GM19238 (cell line): ENCODE measurements around the gene WDR77.

ENCODE experiments used
- DNase-seq: peaks from one replicate; pipeline ENCODE4 v3.0.0; 2011; ENCODE audit warnings: low spot score; ENCODE audit not compliant: insufficient read length

Gene WDR77

DNA sequence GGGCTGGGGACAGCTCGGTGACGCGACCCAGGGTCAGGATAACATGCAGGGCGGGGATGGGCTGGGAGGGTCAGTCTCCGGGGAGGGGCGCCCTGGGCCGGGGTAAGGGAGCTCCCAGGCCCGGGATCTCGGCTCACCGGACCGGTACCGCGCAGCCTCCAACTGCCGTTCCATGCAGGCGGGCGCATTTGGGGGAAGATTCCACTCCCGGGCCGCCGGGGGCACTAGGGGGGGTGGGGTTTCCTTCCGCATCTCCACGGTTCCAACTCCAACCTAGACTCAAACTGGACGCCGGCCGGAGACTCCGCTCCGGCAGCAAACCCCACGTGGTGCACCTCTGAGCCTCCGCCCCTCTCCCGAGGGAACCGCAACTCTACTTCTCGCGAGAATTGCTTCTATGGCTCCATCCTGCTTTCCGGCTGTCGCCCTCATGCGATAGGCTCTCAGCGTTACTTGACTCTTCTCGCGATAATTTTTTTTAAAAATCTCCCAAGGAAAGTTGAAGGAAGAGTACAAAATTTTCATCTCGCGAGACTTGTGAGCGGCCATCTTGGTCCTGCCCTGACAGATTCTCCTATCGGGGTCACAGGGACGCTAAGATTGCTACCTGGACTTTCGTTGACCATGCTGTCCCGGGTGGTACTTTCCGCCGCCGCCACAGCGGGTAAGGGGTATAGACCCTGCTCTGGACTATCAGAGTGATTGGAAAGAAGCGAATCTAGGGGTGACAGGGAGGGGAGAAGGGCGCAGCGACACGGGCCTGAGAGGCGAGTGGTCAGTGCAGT is at the start of gene WDR77, which contains the start of gene ATP5PB:
Gene WDR77 (minus strand): TSS at position 339 of the 785 bp plus-strand sequence. CDS start 87 bp downstream, at position 252.
Gene ATP5PB (plus strand): TSS at position 547 of the 785 bp plus-strand sequence. CDS start 78 bp downstream, at position 625.
- DNase-seq = peak; percentile 93

DNA sequence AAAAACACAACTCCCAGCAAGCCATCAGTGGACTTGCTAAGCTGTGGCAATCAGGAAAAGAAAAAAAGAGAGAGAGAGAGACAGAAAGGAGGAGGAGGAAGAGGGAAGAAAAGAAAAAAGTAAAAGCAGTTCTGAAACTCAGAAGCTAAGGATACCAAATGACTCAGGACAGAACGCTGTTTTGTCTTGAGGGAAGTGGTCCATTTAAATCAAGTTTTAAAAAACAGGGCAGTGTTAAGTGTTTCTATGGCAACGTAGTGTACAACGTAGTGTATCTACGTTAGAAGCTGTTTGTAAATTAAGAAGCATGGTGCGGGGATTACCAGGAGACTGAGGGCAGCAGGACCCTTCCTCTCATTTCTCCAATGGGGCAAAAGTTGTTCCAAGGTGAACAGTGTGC is 48.5 kb upstream of the WDR77 start:
- no peak for DNase-seq

DNA sequence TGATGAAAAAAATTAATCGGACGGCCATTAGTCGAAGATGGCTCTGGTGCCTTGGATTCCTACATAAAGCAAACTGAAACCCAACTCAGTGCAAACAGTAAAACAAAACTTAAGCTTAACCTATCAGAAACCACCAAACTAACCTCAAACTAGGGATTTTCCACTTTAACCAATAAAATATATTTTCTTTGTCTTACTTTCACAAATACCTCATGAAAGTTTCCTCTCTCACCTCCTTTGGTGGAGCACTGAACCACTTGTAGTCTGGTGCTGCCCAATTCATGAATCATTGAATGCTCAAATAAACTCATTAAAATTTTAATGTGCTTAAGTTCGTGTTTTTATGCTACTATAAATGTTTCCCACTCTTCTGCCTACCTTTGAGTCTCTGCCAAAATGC is 47.3 kb upstream of the WDR77 start:
- DNase-seq = no peak

DNA sequence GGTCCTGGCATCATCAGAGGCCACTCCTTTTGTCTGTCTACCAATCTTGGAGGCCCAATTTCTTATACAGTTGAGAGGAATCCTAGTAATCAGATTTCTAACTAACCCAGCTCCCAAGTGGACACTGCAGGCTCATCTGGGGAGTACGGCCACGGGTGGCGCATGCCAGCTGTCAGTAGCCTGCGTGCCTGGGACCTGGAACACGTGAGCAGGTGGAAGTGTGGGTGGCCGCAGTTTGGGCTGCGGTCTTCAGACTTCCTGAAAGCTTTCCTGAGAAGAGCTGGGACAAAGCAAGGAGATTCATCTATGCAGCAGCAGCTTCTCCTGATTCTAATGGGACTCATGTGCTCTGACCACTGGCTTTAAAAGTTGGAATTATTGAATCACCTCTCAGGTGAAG is 42.0 kb upstream of the WDR77 start:
- no peak for DNase-seq

DNA sequence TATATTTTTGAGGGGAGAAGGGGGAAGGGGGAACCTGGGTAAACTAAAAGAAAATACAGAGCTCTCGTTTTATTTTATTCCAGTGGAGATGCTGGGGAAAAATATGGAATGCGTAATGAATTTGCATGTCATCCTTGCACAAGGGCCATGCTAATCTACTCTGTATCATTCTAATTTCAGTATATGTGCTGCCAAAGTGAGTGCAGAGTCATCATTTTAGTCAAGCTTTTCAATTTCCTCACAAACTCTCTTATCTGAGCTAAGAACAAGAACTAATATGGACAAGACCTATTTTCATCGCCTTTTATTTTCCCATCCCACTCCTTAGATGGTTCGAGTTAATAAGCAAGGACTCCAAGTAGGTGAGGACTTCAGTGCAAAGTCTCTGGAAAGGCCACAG is 41.2 kb upstream of the WDR77 start:
- no peak for DNase-seq

DNA sequence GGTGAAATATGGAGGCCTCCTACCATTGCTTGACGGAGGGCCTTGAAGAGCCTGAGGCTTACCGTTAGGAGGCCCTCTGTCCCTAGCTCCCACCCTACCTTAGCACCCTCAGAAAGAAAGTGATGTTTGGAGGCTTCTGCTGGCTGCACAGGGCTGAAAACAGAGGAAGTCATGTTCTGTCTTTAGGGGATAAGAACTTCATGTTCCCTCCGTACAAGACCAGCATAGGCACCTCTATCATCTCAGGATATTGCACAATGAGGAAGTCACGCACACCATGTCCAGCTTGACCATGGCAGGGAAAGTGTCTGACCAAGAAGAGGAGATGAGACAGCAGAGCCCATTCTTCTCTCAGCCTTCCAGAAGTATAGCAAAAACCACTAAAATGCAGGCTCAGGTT is 40.5 kb upstream of the WDR77 start:
- DNase-seq = no peak

DNA sequence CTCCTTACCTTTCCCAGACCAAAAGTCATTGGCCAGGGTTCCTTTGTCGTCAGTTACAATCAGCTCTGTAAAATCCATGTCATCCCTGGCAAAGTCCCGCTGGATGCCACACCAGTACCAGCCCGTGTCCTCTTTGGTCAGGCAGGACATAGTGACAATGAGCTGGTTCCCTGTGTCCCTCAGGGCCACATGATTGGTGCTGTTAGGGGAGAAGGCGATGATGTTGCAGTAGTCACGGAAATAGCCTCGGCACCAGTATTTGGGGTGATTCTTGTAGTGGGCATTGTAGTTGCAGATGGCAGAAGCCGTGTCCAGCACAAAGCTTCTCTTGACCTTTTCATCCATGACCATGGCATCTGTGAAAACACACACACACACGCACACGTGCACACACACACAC is 39.6 kb upstream of the WDR77 start:
- DNase-seq = no peak

DNA sequence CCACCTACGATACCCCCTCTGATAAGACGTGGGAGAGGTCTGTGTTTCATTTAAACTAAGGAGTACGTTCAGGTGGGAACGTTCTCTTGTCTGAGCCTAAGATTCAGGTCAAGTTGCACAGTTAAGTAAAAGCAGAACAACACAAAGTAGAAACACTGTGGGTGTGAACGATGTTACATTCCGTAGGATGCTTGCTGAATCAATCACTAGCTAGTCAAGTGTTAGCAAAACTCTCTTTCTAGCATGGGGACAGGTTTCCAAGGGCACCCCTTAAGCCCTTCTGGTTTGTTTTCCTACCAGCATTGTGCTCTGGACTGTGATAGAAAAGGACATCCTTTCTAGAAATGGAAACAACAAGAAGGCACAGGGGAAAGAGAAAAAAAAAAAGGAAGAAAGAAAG is 38.1 kb upstream of the WDR77 start:
- no peak for DNase-seq

DNA sequence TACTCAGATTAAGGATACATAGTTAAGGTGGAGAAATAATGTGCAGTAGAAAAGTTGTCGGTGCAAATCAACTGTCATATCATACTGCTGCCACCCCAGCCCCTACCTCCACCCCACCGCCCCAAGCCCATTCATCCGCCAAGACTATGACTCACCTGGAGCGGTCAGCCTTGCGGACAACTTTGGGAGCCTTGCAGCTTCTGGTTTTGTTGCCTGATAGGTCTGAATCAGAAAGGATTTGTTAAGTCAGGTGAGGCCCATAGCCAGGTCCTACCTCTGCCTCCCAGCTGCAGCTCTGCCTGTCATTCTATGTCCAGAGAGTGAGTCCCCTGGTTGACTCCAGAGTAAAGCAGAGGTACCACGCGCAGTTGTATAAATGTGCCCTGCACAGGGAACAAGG is 37.4 kb upstream of the WDR77 start:
- no peak for DNase-seq

DNA sequence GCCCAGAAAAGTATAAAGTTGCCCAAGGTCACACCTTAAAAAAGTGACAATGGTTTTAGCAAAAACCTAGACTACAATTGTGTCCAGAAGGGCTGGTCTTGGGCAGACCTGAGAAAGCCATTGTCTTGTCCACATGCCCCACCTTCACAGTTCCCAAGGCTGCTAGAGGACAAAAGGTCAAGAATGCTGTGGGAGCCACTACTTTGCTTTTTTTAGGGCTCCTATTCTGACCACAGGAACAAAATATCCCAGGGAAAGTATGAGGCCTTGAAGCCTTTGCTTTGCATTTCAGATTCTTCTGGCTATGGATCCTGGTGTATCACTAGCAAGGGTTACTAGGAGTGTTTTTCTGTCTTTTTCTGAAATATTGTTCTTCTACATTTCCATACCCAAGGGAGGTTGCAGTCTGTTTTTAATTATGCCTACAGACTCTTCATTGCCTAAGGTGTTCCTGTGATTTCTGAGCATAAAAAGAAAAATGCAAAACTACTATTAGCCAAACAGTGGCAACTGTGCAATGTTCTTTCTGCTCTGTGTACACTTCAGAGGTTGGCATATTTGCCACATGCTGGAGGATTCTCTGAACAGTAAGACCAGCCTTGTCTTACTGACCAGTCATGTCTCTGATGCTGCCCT is 35.5 kb upstream of the WDR77 start:
- DNase-seq = no peak

DNA sequence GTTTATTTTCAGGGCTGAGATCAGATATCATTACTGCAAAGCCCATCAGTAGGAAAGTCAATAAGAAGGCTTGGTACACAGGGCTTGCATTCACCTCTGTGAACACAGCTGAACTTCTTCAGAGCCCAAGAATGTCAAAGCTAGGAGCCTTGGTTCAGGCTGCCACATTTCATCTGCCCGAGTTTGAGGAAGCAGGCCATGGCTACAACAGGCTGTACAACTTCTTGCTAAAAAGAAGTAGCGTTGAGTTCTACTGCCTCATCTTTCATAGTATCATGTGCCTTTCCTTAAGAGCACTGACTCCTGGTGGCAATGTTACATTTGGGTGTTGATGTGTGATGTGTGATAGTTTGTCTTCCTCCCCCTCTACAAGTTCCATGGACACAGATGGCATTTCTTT is 34.8 kb upstream of the WDR77 start:
- DNase-seq = no peak

DNA sequence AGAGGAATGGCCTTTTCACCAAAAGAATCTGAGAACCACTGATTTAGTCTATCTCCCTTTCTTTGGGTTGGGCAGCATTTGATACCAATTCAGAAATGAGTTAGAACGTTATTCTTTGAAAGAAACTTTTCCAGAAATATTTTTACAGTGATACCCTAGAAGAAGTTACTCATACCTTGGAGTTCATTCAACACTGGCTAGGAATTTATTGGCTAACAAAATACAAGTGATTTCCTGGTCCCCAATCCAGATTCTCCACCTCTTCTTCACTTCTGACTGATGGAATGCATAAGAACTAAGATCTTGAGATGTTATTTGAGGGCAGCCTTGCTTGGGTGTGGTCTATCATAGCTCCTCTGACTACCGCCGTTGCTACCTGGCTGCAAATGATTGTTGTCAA is 34.1 kb upstream of the WDR77 start:
- no peak for DNase-seq

DNA sequence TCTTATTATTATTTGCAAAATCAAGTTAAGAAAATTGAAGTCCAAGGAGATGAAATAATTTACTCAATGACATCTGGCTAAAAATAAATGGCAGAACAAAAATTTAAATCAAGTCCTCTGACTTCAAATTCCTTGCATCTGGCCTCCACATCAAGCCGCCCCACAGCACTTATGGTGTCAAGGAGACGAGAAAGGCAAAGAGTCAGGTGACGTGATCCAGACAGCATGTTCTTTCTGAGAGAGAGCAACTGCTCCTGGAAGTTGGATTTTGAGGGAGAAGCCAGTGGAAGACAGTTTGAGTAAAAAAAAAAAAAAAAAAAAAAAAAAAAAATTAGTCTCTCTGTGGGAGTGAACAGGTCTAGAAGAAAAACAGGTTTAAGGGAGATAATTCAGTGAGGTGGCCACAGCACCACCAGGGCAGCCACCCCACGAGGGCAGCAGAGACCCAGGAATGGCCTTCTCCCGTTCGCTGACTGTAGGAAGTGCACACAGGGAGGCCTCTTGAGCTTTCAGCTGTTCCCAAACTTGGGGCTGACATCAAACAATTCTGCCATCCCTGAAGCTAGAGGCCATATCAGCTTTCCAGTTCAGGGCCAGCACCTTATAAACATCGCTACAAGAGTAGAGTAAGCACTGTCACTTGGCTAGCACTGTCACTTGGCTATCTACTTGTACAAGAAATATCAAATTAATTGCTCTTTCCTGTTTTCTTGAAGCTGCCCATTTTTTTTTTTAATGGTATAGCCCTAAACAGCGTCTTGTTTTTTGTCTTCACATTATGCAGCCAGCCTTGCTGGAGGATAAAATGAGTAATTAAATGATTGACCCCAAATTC is 32.5 kb upstream of the WDR77 start:
- peak; percentile 56 for DNase-seq

DNA sequence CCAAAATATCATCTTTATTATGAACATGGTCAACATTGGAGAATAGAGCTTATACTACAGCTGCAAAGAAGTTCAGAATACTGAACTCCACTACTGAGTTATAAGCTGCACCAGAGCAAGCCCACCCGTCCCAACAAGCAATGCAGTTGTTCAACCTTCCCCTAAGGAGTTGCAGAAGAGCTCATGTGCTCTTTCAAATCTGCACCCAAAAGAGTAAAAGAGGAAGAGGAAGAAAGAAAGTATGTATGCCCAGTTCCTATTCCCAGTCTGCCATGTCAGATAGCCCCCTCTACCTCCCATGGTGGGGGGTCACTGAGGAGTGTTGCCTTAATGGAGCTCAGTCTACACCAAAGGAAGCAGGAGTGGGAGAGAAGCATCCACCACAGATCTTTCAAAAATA is 31.6 kb upstream of the WDR77 start:
- DNase-seq = no peak

DNA sequence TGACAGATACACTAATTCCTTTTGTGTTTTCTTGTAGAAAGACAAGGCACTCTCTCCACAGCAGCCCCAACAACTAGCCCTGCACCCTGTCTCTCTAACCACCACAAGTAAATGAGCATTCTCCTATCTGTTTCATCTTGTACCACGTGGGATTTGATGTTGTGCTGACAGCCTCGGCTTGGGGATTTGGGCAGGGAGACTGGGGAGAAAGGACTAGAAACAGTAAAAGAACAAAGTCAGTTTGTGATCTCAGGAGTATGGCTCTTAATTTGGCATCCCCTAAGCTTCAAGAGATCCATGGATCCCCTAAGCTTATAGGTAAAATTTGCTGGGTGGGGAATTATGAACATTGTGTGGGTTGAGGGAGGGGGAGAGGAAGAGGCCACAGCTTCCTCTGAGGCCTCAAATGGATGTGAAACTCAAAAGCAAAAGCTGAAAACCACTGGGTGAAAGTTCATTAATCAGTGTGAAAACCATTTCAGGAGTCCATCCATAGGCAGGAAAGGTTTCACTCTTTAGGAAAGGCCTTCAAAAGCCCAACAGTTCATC is 27.8 kb upstream of the WDR77 start:
- DNase-seq = no peak

DNA sequence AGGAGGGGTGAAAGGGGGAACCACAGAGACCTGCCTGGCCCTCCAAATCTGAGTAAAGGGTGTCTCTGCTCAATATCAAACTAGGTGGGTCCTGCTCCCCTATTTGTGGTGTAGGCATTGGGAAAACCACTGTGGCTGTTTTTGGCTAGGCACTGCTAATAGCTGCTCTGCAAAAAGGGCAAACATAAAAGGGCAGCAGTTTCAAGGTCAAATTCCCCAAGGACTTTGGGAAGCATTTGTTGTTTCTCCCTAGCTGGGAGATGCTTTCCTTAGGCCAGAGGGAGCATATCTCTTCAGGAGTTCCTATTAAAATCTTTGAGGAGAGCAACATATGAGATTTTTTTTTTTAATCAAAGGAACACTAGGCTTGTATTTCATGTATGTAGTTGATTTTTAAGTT is 27.2 kb upstream of the WDR77 start:
- no peak for DNase-seq

DNA sequence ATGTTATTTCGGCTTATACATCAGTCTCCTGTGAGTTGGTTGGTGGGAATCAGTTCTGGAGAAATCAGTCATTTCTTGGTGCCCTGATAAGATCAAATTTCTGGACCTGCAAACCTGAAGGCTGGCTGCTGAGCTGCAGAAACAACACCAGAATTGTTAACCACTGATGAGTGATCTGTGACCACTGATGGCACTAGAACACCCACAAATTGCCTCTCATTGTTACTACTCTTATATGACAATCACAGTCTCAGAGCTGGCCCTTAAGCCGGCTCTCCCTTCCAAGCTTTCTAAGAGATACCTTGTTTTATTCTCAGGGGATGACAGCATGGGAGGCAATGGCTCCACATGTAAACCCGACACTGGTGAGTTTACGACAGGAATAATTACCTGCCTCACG is 26.6 kb upstream of the WDR77 start:
- DNase-seq = no peak

DNA sequence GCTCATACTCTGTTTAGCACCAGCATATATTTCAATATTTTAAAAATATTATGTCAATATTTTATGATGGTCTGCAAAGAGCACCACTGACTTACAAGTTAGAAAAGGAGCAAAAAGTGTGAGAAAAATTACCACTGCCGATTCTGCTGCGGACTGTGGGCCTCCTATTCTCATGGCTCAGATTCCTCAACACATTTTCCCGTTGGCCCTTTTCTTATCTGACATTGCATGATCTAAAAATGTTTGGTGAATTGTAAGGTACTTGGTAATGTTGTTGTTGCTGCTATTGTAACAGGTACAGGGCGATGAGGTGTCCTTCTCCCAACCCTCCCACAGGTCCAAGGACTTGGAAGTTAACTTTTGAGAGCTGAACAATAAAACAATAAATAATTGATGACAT is 25.5 kb upstream of the WDR77 start:
- no peak for DNase-seq

DNA sequence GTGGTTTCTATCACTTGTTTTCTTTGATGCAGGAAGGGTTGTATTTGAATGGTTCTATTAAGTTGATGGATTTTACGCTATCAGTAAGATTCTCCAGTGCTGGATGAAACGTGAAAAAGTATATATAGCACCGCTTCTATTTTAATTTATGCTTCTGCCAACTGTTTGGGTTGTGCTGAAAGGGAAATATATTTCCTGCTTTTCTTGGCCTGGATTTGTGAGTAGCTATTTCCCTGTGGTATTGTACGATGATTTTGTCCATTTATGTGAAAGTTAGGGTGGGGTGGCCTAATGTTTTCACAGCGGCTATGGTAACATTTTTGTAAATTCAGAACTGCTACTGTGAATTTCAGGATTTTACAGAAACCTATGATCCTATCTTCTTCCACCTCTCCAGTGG is 25.1 kb upstream of the WDR77 start:
- DNase-seq = no peak

DNA sequence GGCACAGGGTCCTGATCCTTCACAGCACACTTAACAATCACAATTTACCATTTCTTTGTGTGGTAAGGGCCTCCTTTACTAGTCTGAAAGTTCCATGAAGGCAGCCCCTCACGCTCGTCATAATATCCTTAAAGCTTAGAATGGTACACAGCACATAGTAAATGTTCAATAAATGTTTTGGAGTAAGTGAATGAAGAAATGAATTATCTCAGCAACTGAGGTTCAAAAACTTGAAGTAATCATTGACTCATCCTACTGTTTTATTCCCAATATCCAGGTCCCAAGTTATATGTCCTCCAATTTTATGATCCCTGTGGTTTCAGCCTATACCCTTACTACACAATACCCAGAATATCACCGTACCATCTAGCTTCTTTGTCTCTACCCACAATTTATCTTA is 22.5 kb upstream of the WDR77 start:
- DNase-seq = no peak

DNA sequence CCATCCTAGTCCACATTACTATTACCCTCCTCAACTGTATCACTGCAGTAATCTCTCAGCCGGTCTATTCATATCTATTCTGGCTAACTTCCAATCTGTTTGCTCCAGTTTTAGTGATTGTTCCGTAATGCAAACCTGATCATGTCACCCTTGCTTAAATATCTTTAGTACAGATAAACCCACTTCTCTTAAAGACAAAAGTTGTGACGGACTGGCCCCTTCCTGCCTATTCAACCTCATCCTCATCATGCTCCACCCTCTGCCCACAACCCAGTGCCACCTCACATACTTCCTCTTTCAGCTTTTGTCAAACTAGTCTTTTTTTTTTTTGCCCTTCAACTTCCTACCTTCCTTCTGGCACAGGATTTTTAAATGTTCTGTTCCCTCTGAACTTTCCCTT is 22.0 kb upstream of the WDR77 start:
- no peak for DNase-seq

DNA sequence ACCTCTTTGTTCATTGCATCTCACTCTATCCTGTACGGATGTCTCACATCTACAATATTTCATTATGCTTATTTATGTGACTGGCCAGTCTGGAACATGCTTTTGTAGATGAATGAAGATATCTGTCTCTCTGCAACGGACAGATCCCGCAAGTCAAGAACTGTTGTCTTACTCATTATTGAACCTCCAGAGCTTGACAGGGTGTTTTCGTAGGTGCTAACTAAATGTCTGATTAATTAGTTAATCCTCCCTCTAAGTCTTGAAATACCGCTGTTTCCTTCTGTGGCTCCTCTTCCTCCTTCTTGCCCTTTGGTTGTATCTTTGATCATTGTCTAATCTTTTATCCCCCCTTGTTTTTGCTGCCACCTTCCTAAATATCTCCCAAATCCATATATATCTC is 21.5 kb upstream of the WDR77 start:
- DNase-seq = no peak
